OCI-LY1 (cell line): ENCODE data around the gene FAM107B.

Experiments used
- CTCF ChIP-seq: fragments of 200-600 bp; sonication (generic), shearing (Covaris generic); IDR thresholded peaks from 2 replicates; pipeline ENCODE4 v1.5.1; 2017; ENCODE audit warnings: mild to moderate bottlenecking, antibody characterized with exemption, low read length, moderate library complexity, mixed read lengths
- EZH2 ChIP-seq: fragments of 200-600 bp; sonication (generic), shearing (Covaris generic); IDR thresholded peaks from 2 replicates; pipeline ENCODE4 v1.8.0; 2017; ENCODE audit warnings: borderline replicate concordance, mixed run types, mild to moderate bottlenecking, antibody characterized with exemption, low read length, moderate library complexity, mixed read lengths

DNA sequence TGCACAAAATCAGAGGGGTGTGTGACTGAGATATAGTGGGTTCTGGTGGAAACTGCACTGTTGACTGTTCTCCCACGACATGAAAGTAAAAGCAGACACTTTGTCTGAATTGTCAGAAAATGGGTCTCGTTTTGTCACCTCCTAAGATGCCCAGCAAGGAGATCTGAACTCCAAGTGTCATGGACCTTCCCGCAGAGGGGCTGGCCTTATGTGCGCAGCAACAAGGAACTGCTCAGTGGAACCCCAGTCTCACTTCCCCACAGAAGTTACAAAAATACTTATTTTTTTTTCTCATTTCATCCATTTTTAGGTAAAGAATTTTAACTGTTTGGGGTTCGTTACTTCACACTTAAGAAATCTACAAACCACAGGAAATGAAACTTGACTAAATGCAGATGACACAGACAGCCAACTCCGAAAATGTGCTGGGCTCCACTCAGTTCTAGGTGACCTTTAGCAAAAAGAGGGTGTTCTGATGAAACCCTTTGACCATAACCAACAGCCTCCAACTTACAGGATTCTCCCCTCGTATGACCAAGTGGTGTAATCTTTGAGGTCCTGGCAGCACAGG is 115.0 kb downstream of the FAM107B start:
- TF ChIP-seq CTCF: no peak
- no peak for TF ChIP-seq EZH2
